ENCODE data around the gene BEX3. TPM values are rescaled to one million over a fixed set of nuclear protein-coding genes. Genes with fewer than 3 reads are reported as not detected.
"Not testable (repeated sequence)": the region's sequence is repeated elsewhere in the genome, so short reads cannot be mapped to it uniquely, and the experiment has no call there.

Gene BEX3
- total RNA-seq, 2 donors from 2014 or later = 147 to 168 TPM

GRCh38 chrX:103373581-103373980, 2.8 kb upstream of the BEX3 start:
- ATAC-seq (no peak), DNase-seq (no peak)
- intact Hi-C loops (cut with DNase I) = no loop called here

- intact Hi-C loops (cut with DNase I) = no loop called here
- peak; percentile 73 to 81 for ATAC-seq
- no peak for DNase-seq
These were observed 614 bp downstream of the BEX3 start for GRCh38 chrX:103376979-103377324.

GRCh38 chrX:103378990-103379389, 2.7 kb downstream of the BEX3 start:
- DNase-seq (no peak), ATAC-seq (no peak)
- intact Hi-C loops (cut with DNase I) = no loop called here

GRCh38 chrX:103382877-103383276, 6.5 kb downstream of the BEX3 start:
- DNase-seq = no peak
- intact Hi-C loops (cut with DNase I) = no loop called here
- ATAC-seq = no peak

GRCh38 chrX:103384672-103385071, 8.3 kb downstream of the BEX3 start:
- intact Hi-C loops (cut with DNase I) = no loop called here
- DNase-seq (no peak), ATAC-seq (no peak)

DNA sequence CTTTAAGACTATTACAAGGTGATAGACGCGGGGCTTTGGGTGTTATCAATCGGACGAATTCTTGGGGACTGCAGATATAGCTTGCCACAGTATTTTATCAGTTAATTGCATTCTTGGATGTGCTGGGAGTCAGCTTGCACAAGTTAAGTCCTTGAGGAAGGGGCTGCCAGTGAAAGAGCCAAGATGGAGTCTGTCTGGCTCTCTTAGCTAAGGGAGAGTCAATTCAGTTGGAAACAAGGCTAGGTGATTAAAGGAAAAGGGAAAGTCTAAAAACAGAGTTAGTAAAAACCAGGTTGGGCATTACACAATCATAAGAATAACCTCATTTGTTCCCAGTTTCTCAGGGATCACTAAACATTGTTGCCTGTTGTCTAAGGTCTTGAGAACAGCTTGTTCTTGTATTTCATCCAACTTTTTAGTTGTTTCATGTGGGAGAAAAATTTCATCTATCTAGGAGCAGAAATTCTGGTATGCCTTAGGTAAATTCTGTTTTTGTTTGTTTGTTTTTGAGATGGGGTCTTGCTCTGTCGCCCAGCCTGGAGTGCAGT, 9.0 kb downstream of the BEX3 start:
- DNase-seq; ATAC-seq; intact Hi-C loops (cut with DNase I): not testable (repeated sequence)

DNA sequence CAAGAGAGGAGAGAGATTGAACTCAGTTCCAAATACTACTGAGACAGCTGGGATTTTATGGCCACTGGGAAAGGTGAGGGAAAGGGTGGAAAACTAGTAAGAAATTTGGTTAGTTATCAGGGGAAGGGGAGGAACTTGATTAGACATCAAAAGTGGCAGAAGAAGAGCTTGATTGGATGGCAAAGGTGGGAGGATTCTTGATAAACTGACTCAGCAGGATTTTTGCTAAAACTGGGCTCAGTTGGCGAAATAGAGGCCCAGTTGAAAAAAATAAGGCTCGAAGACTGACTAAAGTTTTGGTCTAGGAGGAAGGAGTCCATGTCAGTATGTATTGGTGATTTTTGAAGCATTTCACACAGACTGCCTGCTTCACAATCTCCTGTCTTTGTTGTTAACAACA, 10.0 kb downstream of the BEX3 start:
- ATAC-seq (no peak), DNase-seq (no peak)
- intact Hi-C loops (cut with DNase I) = no loop called here

GRCh38 chrX:103393487-103393886, 17.1 kb downstream of the BEX3 start:
- DNase-seq (no peak), ATAC-seq (no peak)
- intact Hi-C loops (cut with DNase I) = no loop called here

GRCh38 chrX:103396186-103396585, 19.8 kb downstream of the BEX3 start:
- ATAC-seq (no peak), DNase-seq (no peak)
- intact Hi-C loops (cut with DNase I) = no loop called here

GRCh38 chrX:103396660-103397059, 20.3 kb downstream of the BEX3 start:
- ATAC-seq (no peak), DNase-seq (no peak)
- intact Hi-C loops (cut with DNase I) = no loop called here

DNA sequence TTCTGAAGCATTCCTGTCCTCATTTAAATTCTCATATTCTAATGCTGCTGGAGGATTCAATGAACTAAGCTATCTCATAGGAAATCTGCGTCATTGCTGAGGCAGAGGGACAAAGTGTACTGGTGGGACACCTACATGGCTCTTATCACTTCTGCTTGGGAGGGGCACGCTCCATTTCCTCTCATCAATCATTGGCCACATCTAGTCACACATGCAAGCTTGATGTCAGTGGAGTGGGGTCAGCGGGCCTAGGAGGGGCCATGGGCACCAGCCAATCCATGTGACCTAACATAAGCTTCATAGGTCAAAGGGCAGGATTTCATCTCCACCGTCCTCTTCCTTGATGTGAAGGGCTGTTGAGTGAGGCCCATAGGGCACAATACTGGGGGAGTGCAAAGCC, 21.4 kb downstream of the BEX3 start:
- ATAC-seq (no peak), DNase-seq (no peak)
- intact Hi-C loops (cut with DNase I) = no loop called here

- intact Hi-C loops (cut with DNase I) = no loop called here
- DNase-seq (no peak), ATAC-seq (peak in 1 of 2 donors; percentile 29)
These were observed 22.1 kb downstream of the BEX3 start for GRCh38 chrX:103398421-103398864.

- intact Hi-C loops (cut with DNase I) = no loop called here
- DNase-seq (no peak), ATAC-seq (no peak)
These were observed 23.4 kb downstream of the BEX3 start for GRCh38 chrX:103399744-103400143.

GRCh38 chrX:103400931-103401330, 24.6 kb downstream of the BEX3 start:
- no peak for DNase-seq
- intact Hi-C loops (cut with DNase I) = no loop called here
- no peak for ATAC-seq

- intact Hi-C loops (cut with DNase I) = no loop called here
- DNase-seq (peak; percentile 73), ATAC-seq (peak; percentile 86 to 89)
These were observed 28.1 kb downstream of the BEX3 start for GRCh38 chrX:103404231-103405008.

DNA sequence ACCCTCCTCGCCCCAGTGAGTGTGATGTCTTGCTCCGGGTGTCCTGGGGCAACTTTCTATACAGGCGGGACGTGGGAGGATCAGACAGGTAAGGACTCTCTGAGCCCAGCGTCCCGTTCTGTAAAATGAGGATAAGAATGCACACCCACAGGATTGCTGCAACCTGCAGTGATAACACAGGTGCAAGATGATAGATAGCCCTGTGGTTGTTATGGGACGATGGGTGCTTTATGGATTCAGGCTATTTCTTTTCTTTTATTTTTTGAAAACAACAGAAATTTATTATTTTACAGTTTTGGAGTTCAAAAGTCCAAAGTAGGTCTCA, 28.6 kb downstream of the BEX3 start:
- ATAC-seq (no peak), DNase-seq (no peak)
- intact Hi-C loops (cut with DNase I) = no loop called here

DNA sequence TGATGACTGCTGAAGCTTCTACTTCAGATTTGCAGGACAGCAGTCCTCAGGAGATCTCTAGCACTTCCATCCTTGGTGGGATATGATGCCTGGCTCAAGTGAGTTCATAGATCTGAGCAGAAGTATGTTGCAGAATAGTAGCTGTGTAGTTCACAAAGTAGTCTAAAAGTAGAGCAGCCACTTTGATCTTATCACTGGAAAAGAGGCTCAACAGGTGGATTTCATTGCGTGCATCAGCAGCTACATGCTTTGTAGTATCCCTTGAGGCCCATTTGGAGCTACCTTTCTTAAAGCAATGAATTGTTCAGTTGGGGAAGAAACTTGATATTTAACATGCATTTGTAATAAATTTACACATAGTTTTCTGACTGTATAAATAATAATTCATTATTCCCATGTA, 29.9 kb downstream of the BEX3 start:
- intact Hi-C loops (cut with DNase I) = no loop called here
- DNase-seq (no peak), ATAC-seq (no peak)

GRCh38 chrX:103407776-103408175, 31.4 kb downstream of the BEX3 start:
- intact Hi-C loops (cut with DNase I) = no loop called here
- ATAC-seq (no peak), DNase-seq (no peak)

DNA sequence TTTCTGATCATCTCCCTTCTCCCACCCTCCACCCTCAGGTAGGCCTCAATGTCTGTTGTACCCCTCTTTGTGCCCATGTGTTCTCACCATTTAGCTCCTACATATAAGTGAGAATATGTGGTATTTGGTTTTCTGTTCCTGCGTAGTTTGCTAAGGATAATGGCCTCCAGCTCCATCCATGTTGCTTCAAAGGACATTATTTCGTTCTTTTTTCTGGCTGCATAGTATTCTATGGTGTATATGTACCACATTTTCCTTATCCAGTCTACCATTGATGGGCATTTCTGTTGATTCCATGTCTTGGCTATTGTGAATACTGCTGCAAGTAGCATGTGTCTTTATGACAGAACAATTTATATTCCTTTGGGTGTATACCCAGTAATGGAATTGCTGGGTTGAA, 35.4 kb downstream of the BEX3 start:
- ATAC-seq; DNase-seq; intact Hi-C loops (cut with DNase I): not testable (repeated sequence)

DNA sequence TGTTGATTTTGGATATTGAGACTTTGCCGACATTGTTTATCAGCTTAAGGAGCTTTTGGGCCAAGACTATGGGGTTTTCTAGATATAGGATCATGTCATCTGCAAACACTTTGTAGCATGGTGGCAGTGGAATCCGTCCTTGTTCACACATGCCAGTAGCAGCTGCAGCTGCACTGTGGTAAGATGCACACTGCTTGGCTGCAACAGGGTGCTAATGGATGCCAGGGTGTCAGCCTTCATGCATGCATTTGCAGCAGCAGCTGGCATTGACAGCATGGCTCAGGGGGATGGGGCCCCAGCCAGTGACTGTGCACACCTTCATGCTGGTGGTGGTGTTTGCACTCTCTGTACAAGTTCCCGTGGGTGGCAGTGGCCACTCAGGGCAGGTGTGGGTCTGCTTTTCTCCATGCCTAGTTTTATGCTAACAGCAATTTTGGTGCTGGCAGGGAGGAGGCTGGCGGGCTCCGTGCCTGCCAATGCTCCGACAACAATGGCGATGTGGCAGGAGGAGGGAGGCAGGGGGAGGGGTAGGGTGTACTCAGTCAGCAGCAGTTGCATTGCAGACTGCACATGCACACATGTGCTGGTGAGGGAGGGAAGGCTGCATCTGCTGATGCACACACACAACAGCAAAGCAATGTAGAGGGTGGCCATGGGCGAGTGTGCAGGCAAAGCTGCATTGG, 37.5 kb downstream of the BEX3 start:
- no peak for ATAC-seq
- intact Hi-C loops (cut with DNase I) = no loop called here
- no peak for DNase-seq

GRCh38 chrX:103414561-103414960, 38.2 kb downstream of the BEX3 start:
- ATAC-seq (no peak), DNase-seq (no peak)
- intact Hi-C loops (cut with DNase I) = no loop called here
